HG02885 (cell line): ENCODE data around the gene TAF8.

Source experiments
- ATAC-seq: cut with Tn5 transposase; IDR thresholded peaks from one replicate; pipeline ENCODE4 v1.9.1; 2021; ENCODE audit warnings: mild to moderate bottlenecking; ENCODE audit not compliant: unreplicated experiment, poor library complexity

TAF8 gene

GRCh38 chr6:42093582-42094329 lies 43.4 kb downstream of the TAF8 start:
- ATAC-seq = no peak

GRCh38 chr6:42095094-42095493 lies 44.8 kb downstream of the TAF8 start:
- no peak for ATAC-seq

GRCh38 chr6:42095776-42096541 lies 45.6 kb downstream of the TAF8 start:
- ATAC-seq = no peak

GRCh38 chr6:42099340-42100028 lies 49.2 kb downstream of the TAF8 start:
- ATAC-seq = no peak

GRCh38 chr6:42100029-42100901 lies 49.9 kb downstream of the TAF8 start:
- no peak for ATAC-seq

GRCh38 chr6:42101186-42101657 lies 50.9 kb downstream of the TAF8 start:
- no peak for ATAC-seq

GRCh38 chr6:42103216-42103615 lies 52.9 kb downstream of the TAF8 start:
- no peak for ATAC-seq

- ATAC-seq = no peak
Measured at GRCh38 chr6:42103753-42104094, 53.4 kb downstream of the TAF8 start.

- peak; percentile 74 for ATAC-seq
Measured at GRCh38 chr6:42104095-42104803, 53.9 kb downstream of the TAF8 start.

- ATAC-seq = peak; percentile 18
Measured at GRCh38 chr6:42104804-42105125, 54.4 kb downstream of the TAF8 start.

GRCh38 chr6:42105156-42105648 lies 54.9 kb downstream of the TAF8 start:
- ATAC-seq = no peak

- no peak for ATAC-seq
Measured at GRCh38 chr6:42105709-42106108, 55.4 kb downstream of the TAF8 start.

- ATAC-seq = no peak
Measured at GRCh38 chr6:42106112-42107023, 56.0 kb downstream of the TAF8 start.

- ATAC-seq = no peak
Measured at GRCh38 chr6:42108071-42108470, 57.7 kb downstream of the TAF8 start.

- ATAC-seq = no peak
Measured at GRCh38 chr6:42110683-42111082, 60.4 kb downstream of the TAF8 start.

GRCh38 chr6:42112351-42112750 lies 62.0 kb downstream of the TAF8 start:
- ATAC-seq = no peak

- ATAC-seq = no peak
Measured at GRCh38 chr6:42113936-42114636, 63.8 kb downstream of the TAF8 start.

GRCh38 chr6:42117843-42118161 lies 67.5 kb downstream of the TAF8 start:
- no peak for ATAC-seq
